Bone marrow (tissue), 2 donors: ENCODE results near the gene DBR1.

ENCODE experiments used
- DNase-seq, 2 donors: peaks; one replicate each; lab custom pipeline; 2025; lab: John Stamatoyannopoulos, UW

Gene DBR1, protein sequence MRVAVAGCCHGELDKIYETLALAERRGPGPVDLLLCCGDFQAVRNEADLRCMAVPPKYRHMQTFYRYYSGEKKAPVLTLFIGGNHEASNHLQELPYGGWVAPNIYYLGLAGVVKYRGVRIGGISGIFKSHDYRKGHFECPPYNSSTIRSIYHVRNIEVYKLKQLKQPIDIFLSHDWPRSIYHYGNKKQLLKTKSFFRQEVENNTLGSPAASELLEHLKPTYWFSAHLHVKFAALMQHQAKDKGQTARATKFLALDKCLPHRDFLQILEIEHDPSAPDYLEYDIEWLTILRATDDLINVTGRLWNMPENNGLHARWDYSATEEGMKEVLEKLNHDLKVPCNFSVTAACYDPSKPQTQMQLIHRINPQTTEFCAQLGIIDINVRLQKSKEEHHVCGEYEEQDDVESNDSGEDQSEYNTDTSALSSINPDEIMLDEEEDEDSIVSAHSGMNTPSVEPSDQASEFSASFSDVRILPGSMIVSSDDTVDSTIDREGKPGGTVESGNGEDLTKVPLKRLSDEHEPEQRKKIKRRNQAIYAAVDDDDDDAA

DNA sequence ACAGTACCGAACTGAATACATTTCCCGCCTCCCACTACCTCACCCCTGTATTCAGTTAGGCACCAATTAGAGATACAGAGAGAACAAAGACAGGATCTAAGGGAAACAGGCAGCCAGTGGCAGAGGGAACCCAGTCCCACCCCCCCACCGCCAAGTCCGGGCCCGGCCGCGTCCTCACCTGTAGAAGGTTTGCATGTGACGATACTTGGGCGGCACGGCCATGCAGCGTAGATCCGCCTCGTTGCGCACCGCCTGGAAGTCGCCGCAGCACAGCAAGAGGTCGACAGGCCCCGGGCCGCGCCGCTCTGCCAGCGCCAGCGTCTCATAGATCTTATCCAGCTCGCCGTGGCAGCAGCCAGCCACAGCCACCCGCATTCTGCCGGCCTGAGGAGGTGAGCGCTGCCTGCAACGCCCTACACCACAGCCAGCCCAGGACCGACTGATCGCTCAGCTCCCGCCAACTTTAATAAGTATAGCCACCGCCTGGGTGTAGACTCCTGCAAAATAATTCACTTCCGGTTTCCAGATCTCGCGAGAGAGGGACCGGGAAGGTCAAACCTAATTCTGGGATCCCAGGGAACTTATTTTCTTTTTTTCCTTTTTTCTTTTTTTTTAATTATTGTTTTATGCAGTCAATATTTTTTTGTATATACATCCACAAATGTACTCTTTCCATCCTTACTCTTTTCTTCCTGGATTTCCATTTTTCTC lies at the start of gene DBR1:
TSS of gene DBR1 (minus strand) at position 501 of the 711 bp plus-strand sequence. CDS start at position 375, 126 bp downstream.
- peak; percentile 50 to 63 for DNase-seq

DNA sequence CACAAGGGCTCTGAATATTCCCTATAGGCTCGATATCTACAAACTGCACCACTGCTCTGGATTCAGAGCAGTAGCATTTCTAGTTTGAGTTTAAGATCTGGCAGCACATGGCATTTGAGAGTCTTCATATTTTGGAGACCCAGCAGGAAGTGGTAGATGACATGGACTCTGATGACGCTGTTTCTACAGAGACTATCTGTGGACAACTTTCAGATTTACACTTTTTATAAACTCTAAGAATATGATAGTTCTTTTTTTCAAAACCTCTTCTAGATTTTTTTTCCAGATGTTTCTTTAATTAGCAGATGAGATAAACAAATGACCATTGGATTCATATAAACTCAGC lies 48.2 kb upstream of the DBR1 start:
- no peak for DNase-seq

DNA sequence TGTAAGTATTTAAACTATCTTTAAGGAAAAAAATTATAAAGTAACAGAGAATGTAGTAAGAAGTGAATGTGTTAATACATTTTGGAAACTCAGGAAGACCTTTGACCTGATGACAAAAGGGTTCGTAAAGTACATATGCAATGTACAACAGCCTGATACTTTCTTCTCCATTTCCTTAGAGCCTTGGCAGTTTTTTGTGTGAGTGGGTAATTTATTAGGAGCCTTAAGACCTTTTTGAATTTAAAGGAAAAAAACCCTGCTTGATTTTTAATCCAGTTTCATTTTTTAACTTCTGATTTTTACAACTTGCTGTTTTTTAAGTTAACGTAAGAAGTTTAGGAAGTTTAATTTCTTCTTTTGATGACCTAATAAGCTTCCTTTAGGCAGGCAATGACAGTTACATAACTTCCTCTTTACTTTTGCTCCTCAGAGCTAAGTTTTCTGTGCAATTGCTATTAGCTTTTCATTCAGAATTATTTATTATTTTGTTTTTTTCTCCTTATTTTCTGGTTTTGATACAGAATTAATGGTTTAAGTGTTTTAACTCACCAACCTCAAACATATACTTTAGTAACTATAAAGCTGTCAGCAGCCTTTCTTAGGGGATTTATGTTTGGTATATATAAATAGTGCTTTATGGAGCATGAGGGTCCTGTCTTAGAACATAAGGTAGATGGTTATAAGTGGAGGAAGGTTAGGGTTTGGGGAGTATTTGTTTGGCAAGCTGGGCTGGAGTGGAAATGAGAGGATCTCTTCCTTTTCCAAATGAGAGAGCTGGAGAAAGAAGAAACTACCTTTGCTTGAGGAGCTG lies 47.6 kb upstream of the DBR1 start:
- DNase-seq = peak in 1 of 2 donors; percentile 34

DNA sequence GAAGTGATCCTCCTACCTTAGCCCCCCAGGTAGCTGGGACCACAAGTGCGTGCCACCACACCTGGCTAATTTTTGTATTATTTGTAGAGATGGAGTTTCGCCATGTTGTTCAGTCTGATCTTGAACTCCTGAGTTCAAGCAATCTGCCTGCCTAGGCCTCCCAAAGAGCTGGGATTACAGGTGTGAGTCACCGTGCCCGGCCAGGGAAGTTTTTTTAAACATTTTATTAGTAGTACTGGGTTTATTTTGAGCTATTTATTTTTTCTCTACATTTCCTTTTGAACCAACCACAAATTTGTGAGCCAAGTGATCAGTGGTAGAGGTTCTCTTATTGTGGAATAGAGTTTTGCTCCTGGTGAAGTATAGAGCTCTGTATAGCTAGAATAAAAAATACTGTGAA lies 46.1 kb upstream of the DBR1 start:
- no peak for DNase-seq

DNA sequence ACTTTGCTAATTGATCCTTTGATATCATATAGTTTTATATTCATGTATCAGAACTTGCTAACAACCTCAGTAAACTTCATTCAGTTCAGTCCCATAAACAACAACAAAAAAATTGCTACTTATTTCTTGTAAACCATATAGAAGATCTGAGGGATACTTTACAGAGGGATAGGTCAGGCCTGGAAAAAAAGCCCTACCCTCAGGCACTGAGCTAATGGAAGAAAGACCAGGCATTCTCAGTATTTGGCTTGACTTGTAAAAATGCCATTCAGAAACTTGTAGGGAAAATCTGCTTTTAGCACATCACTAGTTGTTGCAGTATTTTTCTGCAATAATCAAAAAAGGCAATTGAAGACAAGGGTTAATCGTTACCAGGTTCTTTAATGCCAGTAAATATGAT lies 45.5 kb upstream of the DBR1 start:
- no peak for DNase-seq

DNA sequence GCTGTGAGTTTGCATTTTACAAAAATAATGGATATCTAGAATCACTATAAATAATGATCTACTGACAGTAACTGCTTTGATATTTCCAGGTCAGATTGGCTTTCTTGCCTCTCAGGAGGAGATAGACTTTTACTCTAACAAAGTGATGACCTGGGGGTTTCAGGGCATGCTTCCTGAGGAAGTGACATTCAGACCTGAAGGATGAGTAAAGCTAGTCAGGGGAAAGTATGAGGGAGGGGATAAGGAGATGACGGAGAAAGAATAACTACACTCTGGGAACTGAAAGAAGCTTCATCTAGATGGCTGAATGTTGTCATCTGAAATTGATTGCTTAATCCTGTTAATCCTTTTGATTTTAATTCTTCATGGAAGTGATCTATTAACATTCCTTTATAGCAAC lies 44.5 kb upstream of the DBR1 start:
- peak in 1 of 2 donors; percentile 45 for DNase-seq

DNA sequence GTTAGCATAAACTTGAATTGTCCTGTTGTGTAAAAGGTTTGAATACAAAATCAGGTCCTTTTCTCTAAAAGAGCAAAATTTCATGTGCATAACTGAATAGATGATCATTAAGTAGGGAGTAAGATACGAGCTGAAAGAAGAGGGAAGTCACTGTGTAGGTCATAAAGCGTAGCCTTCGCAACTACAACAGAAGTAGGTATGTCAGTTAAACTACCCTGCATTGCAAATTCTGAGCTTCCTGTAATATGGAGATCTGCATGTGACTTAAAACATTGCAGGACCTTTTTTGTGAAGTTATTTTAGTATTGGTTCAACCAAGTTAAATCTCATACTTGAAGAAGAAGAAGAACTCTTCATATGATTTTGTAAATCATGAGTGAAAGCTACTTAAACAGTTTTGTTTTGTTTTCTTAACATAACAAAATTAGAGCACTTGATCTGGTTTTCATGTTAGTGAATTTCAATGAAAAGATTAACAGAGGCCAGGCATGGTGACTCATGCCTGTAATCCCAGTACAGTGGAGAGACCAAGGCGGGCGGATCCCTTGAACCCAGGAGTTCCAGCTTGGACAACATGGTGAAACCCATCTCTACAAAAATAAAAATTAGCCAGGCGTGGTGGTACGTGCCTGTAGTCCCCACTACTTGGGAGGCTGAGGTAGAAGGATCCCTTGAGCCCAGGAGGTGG lies 38.8 kb upstream of the DBR1 start:
- no peak for DNase-seq

DNA sequence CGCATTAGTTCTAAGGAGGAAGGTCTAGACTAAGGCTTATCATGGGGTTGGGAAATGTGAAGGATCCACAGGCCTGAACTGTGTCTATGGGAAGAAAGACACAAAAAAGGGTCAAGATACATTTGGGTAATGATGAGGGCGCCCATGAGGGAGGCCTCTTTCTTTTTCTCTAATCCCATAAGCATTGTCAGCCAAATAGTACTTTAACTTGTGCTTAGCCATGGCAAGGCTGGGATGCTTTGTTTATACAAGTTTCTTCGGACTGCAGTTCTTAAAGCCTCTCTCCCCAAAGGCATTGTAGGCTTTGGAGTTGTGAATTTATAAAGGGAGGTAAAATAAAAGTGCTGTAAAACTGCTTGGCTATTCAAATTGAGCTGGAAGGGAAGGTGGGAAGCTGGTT lies 35.8 kb upstream of the DBR1 start:
- no peak for DNase-seq

DNA sequence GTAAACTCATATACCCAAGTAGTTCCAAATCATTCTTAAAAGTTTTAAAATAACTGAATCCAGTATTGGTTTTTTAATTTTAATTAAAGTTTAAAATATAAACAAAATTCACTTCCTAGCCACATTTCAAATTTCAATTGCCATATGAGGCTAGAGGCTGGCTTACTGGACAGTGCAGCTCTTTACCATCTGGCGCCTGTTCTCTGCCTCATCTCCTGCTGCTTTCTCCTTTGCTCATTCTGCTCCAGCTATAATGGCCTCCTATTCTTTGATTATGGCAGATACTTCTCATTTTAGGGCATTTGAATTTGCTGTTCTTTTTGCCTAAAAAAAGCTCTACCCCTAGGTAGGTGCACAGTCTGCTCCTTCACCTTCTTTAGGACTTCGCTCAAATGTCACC lies 31.5 kb upstream of the DBR1 start:
- no peak for DNase-seq

DNA sequence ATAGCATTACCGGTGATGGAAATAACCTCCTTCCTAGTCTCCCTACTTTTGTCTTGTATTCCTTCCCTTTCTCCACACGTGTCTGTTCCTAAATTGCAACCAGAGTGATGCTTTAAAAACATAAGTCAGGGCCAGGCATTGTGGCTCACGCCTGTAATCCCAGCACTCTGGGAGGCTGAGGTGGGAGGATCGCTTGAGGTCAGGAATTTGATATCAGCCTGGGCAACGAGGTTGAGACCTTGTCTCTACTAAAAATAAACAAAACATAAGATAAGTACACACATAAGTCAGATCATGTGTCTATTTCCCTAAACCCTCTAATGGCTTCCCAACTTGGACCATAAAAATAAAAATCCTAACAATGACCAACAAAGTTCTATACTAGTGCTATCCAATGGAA lies 30.8 kb upstream of the DBR1 start:
- no peak for DNase-seq

DNA sequence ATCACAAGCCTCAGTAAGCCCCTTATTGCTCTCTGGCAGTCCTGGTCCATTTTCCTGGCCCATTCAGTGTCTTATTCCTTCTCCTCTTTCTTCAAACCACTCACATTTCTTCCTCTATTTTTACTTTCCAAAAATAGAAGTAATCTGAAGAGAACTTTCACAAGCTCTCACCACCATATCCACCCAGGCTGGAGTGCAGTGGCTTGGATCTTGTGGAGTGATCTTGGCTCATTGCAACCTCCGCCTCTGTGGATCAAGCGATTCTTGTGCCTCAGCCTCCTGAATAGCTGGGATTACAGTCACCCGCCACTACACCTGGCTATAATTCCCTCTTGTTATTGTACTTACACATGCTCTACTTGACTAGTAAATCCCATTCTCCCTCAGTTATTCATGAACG lies 29.2 kb upstream of the DBR1 start:
- no peak for DNase-seq

DNA sequence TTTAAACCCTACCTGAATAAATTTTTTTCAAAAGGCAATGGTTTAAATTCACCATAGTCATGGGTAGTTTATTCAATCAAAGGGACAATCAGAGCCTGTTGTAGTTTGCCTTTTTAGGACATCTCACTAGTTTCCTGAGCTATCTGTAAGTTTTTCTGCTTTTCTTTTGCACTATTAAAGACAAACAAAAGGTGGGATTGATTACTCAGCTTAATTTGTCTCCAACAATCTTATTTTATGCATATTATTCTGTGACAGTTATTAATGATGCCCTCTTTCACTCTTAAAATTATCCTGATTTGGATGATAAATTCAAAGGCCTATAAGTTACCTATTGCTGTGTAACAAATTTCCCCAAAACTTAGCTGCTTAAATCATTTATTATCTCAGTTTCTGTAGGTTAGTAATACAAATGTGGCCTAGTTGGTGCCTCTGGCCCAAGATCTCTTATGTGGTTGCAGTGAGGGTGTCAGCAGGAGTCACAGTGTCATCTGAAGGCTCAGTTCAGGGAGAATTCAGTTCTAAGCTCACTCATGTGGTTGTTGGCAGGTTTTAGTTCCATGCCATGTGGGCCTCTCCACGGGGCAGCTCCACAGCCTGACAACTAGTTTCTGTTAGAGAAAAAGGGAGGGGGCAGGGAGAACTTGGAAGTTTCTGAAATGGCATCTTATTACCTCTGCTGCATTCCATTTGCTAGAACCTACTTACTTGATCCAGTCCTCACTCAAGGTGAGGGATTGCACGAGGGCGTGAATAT lies 28.4 kb upstream of the DBR1 start:
- no peak for DNase-seq

DNA sequence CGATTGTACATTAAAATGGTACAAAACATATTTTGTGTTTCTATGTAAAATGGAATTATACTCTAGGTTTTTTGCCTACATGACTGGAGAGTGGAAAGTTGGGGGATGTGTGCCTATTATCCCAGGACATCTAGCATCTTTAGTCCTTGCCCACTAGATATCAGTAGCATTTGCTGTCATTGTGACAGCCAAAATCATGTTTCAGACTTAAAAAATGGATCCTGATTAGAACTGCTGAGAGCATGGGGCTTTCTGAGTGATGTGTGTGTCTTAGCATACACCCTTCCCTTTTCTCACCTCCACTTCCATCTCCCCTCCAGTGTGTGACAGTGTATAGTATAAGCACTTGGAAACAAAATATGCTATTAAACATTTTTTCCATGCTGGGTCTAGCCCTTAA lies 25.7 kb upstream of the DBR1 start:
- no peak for DNase-seq

DNA sequence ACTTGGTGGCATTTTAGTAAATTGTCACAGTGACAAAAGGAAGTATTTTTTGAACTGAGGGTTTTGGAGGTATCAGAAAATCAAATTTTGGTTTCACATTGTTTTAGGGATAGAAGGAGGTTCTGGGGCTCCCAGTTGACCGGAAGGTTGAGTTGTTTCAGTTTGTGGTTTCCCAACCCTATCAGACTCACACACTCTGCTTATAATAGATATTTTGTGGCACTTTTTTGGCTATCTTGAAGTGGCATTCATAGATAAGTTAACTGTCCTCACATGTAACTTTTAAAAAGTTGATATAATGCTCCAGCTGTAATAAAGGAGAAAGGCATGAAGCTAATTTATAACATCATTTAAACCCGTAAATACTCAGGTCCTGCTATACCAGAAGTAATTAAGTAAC lies 25.1 kb upstream of the DBR1 start:
- DNase-seq = no peak

DNA sequence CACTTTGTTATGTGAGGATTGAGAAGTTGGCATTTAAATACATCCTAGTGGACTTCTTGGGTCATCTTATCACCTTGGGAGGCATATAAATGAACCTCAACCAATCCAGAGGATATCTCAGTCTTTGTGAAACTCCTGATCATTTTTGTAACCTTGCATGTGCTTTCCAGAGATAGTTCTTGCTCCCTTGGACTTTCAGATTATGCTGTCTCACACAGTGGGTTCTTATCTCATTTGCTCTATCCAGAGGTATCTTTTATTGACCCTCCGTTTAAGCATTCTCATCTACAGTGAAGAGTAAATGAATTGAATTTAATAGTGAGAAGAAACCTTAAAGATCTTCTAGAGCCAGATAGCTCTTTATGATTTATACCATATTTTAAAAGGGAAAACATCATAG lies 22.8 kb upstream of the DBR1 start:
- DNase-seq = no peak

DNA sequence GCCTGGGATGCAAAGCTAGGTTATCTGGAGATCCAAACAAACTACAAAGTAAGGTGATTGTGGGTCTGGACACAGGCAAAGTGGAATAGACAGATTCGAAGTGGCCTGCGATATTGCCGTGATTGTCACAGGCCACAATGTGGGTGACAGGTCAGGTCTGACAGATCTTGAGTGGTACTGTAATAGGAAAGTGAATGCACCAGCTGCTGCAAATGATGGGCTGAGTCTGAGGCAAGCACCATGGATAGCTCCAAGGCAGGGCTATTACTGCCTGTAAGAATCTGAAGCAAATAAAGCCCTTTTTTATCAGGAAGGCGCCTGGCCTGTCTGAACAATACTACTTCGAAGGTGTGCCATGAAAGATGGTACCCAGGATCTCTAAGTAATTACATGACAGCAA lies 22.3 kb upstream of the DBR1 start:
- DNase-seq = no peak

DNA sequence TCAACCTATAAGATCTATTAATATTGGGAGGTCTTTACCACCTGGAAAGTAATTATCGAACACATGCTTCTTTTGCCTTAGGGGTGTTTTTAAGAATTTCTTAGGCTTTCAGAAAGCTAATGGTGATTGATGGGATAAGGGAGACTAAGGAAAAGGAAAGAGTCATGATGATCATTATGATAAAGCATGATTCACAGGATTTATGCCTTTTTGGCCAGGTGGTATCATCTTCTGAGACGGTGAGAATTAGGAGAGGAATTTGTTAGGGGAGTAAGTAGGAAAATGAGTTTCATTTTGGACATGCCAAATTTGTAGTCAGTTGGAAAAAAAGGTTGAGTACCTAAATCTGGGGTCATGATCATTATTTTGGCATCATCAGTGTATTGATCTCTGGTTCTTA lies 21.3 kb upstream of the DBR1 start:
- no peak for DNase-seq

DNA sequence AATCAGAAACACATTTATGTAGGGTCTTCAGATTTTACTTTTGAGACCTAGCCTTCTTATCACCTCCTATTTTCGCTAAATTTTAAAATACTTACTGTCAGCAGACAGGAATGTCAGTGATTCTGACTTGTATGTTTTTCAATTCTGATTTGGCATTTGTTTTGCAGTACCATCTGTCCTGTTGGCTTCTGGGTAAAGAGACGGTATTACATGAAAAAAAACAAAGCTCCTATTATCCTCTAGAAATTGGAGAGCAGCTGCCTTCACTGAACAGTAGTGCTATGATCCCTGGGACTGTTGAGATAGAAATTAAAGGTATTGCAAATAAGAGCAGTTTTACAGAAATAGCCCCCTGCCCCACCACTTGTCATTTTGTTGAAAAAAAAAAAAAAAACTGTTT lies 20.8 kb upstream of the DBR1 start:
- DNase-seq = no peak

DNA sequence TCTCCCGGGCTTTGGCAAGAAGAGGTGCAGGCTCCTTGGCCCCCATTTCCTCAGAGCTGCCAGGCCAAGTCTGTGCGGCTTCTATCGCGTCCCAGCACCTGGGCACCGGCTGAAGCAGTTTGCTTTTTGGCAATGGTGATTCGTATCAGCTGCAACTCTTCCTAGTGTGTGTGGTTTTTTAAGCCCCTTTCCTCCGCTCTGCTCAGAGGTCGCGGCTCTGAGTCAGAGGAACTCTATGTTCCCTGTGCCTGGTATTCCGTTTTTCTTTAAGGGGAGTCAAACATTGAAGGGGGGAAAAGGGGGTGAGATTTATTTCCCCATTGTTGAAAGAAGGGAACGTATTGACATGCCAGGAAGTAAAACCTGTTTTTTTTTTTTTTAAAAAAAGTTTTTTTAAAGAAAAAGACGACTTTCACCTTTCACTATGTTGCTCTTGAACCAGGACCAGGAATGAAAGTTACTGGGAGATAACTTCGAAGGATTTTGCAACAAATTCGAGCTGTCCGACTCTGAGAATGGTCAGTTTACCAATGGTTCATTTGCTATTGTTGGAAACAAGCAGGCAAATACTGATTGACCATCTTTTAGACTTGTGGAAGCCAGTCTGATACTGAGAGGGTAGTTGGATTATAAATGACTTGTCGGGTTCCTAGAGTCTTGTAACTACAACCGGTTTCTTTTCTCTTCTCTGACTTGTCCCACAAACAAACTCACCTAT lies 13.5 kb upstream of the DBR1 start:
- peak in 1 of 2 donors; percentile 27 for DNase-seq

DNA sequence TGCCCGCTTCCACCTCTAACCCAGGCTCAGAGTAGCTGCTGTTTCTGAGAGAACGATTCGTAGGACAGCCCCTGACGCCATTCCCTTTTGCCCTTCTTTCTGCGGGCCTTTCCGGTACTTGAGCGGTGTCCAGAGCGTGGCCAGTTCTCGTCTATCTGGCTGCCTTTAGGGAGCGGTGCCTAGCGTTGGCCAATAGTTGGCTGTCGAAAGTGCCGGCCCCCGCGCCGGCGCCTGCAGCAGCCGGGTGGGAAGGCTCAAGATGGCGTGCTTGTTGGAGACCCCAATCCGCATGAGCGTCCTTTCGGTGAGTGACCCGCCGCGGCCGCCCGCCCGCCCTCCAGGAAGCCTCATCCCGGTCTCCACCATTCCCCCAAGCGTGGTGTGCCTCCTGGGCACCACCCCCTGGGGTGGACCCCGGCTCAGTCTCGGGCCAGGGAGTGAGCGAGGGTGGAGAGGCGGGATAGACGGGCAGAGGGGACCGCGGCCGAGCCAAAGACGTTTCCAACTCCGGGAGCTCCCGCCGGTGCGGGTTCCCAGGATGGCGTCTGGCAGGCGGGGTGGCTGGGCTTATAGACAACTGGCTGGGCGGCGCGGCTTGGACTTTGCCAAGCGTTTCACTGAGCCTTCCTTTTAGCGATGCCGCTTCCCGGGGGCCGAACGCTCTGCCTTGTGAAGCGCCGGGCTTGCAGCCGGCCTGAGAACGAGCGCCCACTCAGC lies 12.7 kb upstream of the DBR1 start, which contains the start of gene ARMC8:
TSS of gene ARMC8 (plus strand) at position 6 of the 717 bp plus-strand sequence. CDS start at position 260, 254 bp downstream.
- DNase-seq = peak; percentile 78 to 86
